Activated CD4-positive, alpha-beta T cell treated with anti-CD3 and anti-CD28 coated beads for 4 hours (primary cell): ENCODE results near the gene RNF181.
"Not testable (repeated sequence)": the region's sequence is repeated elsewhere in the genome, so short reads cannot be mapped to it uniquely, and the experiment has no call there.

ENCODE experiments used
- DNase-seq, 2 donors: peaks; one replicate each; pipeline ENCODE4 v3.0.0-alpha.2; 2020

The RNF181 gene

DNA sequence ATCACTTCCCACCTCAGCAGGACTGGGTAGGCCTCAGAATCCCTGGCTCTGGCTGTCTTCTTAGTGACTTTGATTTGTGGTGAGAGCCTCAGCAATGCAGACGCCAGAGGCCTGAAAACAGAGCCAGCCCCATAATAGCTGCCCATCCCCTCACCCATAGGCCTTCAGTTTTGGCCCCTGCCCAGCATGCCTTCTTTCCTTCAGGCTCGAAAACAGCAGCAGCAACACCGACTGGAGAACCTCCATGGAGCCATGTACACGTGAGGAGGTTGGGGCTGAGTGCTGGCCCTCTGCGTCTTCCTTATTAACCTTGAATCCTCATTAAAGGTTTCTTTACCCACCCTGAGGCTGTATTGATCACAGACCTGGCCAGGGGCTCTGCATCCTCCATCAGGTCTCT is 1.7 kb downstream of the RNF181 start:
- no peak for DNase-seq

DNA sequence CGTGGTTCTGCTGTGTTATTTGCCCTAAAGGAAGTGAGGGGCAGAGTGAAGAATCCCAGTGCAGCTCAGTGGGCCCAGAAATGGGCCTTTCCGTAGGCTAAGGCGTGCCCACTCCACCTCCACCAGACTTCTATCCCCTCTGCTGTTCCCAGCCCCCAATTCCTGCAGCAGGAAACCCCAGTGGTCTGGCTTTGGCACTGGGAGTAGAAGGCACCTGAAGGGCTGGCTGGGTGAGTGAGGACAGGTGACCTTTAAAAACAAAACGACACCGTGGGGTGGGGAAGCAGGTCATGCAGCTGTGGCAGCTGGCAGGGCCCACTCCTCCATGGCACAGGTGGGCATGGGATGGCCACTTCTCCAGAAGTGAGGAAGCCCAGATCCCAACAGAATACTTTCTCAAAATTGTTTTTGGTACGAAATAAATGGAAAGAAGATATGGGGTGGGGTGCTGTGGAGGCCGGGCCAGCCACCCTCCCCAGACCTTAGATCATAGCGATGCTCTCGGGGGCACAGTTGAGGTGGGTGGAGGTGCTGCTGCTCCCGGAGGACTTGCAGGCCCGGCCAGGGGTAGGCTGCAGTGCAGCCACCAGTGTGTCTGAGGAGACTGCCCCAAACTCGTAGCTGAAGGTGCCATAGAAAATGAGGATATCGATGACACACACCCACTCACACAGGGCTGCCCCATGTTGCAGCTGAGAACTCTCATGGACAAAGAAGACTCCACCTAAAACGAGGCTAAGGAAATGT is 3.2 kb downstream of the RNF181 start:
- DNase-seq: no peak

DNA sequence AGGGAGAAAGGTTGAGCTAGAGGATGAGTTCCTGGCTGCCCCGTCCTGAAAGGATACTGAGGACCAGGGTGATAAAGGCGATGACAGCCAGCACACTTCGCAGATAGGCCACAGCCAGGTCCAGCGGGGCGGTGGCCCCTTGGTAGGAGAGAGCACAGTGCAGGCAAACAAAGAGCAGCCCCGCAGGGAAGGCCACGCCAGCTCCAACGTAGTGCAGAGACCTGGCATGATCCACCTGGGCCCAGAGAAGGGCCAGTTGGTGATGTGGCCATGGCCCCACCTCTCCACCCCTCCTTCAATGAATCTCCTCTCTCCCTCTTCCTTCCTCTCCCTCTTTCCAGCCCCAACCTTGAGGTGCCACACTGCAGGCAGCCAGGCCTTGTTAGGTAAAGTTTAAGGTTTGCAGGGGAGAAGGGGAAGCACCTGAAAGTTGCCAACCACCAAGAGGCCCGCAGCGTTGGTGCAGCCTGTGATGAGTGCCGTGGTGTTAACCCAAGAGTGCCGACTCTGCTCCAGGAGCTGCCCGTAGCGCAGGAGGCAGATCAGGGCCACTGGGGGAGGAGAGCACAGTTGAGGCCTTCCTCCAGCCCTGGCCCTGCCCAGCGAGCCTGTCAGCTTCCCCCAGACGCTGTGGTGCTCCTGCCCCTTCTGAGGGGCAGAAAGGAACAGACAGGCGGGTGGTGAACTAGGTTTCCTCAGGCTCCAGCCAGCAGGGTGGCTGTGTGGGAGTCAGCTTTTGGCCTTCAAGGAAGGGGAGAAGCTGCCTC is 4.1 kb downstream of the RNF181 start:
- no peak for DNase-seq

DNA sequence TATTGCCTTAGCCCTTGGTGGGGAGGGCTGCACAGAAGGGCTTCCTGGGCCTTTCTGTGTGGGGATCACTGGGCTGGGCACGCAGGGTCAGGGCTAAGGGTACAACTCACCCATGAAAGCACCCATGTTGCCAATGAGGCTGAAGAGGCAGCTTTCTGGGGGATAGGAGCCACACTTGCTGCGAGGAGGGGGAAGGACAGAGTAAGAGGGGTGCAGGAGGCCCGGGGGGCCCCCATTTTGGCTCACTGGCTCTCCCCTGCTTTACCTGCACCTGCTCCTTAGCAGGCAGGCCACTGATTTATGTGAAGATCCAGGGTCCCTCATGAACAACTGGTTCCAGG is 4.7 kb downstream of the RNF181 start:
- no peak for DNase-seq

DNA sequence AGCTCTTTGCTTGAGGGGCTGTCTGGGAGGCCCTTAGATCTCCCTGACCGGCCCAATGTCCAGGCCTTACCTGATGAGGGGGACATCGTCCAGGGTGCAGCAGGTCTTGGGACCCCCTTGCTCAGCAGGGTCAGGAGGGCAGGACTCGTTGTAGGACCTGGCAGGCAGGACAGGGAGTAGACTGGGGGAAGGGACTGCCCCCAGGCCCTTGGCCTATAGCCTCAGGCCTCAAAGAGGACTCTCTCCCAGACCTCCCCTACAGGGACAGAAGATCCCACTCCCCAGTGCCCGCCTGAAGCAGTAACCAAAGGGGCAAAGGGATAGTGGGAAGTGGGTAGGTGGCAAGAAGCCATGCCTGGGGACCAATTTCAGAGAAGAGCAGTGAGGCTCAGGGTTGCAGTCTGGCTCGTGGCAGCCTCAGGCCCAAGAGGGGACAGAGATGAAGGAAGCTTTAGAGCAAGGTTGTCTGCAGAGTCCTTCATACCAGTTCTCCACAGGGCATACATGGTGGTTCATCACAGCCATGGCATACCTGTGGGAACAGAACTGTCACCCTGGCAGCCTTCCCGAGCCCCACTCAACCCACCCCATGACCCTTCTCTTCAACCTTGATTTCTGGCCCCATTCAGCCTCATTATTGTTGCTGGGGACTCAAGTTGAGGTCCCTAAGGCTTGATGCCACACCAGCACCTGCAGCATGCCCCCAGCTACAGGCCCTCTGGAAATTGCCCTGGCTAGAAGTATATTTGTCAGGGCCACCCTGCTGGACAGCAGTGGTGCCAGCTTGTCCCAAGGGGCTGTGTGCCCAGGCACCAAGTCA is 5.6 kb downstream of the RNF181 start:
- no peak for DNase-seq

DNA sequence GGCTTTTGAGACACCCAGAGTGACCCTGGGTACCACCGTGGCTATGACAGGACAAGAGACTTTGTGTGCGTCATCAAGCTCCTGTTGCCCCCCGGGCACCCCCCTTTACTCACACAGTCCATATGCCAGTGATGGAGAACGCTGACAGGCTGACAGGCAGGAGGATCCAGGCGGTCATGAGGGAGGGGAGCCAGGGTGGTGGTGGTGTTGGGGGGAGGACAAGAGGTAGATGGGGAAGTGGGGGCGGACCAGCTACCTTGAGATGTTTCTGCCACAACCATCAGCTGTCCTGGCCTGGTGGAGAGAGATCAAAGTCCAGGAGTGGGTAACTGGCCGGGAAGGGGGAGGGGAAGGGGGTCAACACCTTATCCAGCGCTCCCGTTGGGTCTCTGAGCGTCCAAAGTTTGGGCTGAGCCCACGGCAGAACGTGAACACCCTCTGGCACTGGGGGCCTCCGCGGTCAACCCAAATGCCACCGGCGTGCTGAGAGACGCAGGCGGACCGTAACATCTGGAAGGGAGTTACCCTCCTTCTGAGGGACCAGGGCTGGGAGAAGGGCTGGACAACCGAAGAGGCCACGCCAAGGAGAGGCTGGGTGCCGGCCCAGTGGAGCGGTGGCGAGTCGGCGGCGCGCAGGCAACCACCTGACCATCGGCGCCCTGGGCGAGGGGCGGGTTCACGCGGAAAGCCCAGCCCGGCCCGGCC is 6.4 kb downstream of the RNF181 start:
- DNase-seq: no peak

DNA sequence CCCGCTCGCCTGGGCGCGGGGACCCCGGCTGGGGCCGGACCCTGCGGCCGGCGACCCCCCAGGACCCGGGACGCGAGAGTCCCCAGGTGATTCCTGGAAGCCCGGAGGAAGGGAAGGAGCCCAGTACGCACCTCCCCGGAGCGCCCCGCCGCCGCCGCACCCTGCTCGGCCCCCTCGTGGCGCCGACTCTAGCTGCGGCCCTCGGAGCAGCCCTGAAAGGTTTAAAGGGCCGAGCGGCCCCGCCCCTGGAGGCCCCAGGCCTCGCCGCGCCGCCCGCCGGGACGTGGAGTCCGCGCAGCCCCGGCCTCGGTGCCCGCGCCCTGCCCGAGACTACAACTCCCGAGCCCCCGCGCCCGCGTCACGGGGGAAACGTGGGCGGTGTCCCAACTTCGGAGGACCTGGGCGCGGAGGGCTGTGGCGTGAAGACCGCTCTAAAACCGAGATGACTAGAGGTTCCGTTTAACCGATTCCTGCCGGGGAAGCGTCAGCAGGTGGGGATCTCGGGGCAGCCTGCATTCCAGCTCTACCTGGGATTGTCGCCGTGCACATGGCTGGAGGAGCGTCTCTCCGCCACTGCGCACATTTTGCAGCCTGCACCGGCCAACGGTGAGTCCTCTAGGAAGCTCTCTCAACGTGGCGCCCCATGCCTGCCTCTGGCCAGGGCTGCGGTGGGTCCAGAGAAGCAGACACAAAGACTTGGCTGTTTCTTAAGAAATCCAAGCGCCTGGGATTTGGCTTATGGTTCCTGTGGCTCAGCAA is 7.1 kb downstream of the RNF181 start, which contains the start of gene TMEM150A:
Gene TMEM150A (minus strand): TSS at position 223 of the 759 bp plus-strand sequence. CDS start 750 bp downstream, outside the sequence.
- DNase-seq: peak; percentile 83 to 84

- DNase-seq: not testable (repeated sequence)
Observed at GRCh38 chr2:85604133-85604444, 8.5 kb downstream of the RNF181 start.

DNA sequence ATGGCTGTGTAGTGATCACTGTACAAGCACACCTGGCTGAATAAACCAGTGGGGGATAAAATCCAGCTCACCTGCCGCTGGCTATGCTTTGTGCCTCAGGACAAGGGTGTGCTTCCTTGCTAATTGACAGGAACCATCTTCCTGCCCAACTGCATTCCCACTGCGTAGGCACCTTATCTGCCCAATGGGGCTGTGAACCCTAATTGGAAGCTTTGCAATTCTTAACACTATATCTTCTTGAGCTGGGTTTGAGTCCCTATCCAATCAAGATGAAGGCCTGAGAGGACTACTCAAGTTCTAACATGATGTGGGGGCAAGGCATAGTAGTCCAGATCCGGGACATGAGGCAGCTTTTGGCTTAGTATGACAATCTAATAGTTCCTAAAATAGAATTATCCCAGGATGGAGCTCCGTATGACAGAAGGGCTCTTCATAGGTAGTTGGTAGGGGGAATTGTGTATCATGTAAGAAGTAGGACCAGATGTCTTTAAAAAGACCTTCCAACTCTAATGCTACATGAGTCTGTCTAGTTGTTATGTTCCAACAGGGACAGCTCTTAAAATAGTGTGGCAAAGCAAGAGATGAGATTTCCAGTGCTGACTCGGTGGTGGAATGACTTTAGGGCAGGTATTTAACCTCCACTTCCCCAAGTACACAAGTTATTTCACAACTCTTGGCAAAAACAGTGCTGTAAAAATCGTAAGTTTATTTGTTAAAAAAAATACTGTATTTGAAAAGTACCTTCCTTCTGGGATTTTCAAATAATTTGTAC is 9.2 kb downstream of the RNF181 start:
- no peak for DNase-seq

- DNase-seq: no peak
Observed at GRCh38 chr2:85605406-85606115, 10.0 kb downstream of the RNF181 start.

DNA sequence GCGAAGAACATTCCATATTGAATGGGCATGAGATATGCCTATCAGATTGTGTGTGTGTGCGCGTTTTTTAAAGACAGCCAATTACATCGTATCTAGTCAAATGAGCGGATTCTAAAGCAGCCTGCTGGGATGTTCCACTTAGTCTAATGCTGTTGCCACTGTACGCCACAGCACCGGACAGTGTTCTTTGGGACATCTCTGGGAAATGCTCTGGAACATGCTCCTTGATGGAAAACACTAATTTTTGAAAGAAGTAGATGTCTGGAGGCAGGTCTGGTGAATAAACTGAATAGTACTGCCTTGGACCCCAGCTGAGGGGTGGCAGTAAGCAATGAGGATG is 10.5 kb downstream of the RNF181 start:
- no peak for DNase-seq

DNA sequence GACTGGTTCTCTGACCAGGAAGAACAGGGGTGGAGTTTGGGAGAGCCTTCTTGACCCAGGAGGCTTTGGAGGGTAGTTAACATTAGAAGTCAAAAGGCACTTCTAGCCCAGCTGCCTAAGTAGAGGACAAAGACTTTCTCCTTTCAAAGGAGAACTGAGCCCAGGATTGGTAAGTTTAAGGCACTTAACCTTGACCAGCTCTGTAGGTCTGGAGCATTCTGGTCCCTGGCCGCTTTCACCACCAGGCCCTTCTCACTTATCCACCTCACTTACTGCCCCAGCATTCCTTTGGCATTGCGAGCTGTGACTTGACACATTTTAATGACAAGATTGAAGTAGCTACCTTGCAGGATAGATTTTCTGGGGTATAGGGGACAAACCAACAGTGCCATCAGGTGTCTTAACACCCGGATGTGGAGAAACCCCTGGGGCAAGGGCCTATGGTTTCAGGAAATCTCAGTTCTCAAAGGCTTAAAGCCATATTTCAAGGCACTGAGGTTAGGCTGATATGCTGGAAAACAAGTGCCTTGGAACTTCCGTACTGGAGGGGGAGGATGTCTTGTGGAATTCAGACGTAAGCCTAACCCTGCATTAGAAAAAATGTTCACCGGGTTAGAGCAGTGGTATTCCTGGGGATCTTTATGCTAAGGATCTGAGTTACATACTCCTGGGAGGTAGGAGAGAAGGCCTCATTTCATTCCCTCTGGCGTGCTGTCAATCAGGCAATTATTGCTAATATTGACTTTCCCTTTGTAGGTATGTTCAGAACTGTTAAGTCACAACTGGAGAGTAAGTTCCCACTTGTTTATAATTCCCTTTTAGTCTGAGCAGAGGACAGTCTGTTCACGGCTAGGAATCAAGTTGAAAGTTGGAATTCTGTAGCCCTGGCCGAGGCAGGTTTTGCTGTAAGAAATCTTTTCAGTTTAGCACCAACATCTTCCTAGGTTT is 12.0 kb downstream of the RNF181 start:
- no peak for DNase-seq

DNA sequence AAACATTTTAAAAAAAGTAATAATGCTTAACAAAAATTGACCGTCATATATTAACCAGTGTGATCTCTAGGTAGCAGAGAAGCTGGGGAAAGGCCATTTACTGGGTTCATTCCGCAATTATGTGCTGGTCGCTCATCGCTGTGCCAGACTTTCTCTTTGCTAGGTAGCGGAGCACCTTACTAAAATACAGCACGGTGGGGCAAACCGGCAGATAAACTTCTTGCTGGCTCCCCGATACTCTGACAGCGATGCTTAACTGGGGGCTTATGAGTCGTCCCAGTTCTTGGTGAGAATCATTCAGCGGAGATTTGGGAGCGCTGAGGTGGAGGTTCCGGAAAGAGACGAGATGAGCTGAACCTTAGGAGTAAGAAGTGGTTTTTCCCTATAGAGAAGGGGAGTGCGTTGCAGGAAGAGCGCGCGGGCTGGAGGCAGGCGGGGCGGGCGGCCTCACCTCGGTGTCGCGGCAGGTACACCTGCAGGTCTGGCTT is 15.7 kb downstream of the RNF181 start:
- no peak for DNase-seq

GRCh38 chr2:85611705-85612587 is 16.4 kb downstream of the RNF181 start, which contains the start of gene C2orf68:
Gene C2orf68 (minus strand): TSS chr2:85612066. CDS start chr2:85611984, 82 bp downstream.
- DNase-seq: peak; percentile 73 to 79

DNA sequence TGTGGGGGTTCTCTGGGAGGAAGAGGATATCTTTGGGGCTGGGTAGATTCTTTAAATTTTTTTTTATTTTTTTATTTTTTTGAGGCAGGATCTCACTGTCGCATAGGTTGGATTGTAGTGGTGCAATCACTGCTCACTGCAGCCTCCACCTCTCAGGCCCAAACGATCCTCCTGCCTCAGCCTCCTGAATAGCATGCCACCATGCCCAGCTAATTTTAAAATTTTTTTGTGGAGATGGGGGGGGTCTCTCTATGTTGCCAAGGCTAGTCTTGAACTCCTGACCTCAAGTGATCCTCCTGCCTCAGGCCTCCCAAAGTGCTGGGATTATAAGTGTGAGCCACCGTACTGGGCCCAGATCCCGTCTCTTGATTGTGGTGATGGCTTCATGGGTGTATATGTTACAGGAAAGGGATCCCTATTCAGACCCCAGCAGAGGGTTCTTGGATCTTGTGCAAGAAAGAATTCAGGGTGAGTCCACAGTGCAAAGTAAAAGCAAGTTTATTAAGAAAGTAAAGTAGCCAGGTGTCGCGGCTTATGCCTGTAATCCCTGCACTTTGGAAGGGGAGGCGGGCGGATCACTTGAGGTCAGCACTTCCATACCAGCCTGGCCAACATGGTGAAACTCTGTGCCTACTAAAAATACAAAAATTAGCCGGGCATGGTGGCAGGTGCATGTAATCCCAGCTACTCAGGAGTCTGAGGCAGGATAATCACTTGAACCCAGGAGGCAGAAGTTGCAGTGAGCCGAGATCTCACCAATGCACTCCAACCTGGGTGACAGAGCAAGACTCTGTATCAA is 18.4 kb downstream of the RNF181 start:
- DNase-seq: no peak

DNA sequence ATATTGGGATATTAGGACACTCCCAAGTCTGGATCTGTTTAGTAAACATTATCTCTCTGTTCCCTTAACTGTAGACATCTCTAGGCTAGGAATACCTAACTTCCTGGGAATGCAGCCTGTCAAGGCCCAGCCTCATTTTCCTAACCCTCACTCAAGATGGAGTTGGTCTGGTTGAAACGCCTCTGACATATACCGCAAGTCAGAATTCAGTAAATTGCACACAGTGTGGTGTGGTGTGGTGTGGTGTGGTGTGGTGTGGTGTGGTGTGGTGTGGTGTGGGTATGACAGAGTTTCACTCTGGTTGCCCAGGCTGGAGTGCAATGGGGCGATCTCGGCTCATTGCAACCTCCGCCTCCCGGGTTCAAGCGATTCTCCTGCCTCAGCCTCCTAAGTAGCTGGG is 19.2 kb downstream of the RNF181 start:
- not testable (repeated sequence) for DNase-seq

DNA sequence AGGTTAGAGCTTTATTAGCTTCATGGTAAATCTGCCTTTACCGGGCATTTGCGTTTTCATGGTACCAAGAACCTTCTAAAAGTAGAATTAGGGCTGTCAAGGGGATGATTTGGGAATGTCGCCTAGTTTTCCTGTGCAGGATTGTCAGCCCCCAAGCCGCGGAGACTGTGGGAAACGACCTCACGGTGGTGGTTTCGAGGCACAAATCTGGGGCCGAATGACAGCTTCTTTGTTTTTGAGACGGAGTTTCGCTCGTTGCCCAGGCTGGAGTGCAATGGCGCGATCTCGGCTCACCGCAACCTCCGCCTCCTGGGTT is 19.8 kb downstream of the RNF181 start:
- no peak for DNase-seq

DNA sequence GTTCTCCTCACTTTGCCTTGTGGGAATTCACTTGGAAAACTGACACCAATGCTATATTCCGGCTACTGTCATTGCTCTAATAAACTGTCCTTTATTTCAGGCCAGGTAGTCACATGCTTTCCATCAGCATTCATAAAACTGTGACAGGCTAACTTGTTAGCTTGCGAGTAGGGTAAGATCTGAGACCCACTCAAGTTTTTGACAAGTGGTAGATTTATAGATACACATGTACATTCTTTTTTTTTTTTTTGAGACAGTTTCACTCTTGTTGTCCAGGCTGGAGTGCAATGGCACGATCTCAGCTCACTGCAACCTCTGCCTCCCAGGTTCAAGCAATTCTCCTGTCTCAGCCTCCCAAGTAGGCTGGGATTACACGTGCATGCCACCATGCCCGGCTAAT is 22.2 kb downstream of the RNF181 start:
- not testable (repeated sequence) for DNase-seq
